PC-3 (cell line): ENCODE results near the gene RPL13.

ENCODE experiments used
- CTCF ChIP-seq: fragments of 300-600 bp; sonication (generic); conservative IDR thresholded peaks from 2 replicates; pipeline ENCODE4 v1.5.1; 2017; ENCODE audit warnings: antibody characterized with exemption, low read depth, mild to moderate bottlenecking, low read length
- EZH2 ChIP-seq: fragments of 300-600 bp; sonication (generic); IDR thresholded peaks from one replicate; pipeline ENCODE4 v1.6.1; 2017; ENCODE audit warnings: antibody characterized with exemption, mild to moderate bottlenecking, low read length; ENCODE audit not compliant: unreplicated experiment

- TF ChIP-seq CTCF: no peak
- TF ChIP-seq EZH2: no peak
Measured at GRCh38 chr16:89545831-89546574, 14.5 kb upstream of the RPL13 start.
